ENCODE data around the gene POC5.

The POC5 gene

GRCh38 chr5:75717082-75717922 lies at the start of gene POC5:
Gene POC5 (minus strand): TSS chr5:75717437. CDS start chr5:75712937, 4,500 bp downstream.
- peak; percentile 97 for DNase-seq (ENCODE audit: extremely low spot score)
- ChIA-PET CTCF (interaction anchor here (0.6 kb wide), 1 partner anchor 278 kb away, joined by 8 read pairs; no protein-coding TSS in a partner anchor), POLR2A (interaction anchor here (0.6 to 1.3 kb wide), 9 partner anchors 10 to 748 kb away, joined by 3 to 10 read pairs (median 3); no protein-coding TSS in a partner anchor)
- no peak for TF ChIP-seq HDGF (IDR thresholded peaks at IDR 0.05; ENCODE audit: borderline replicate concordance)
- no peak; the same call in 1 of the 2 replicates for TF ChIP-seq FOXK2 (IDR thresholded peaks at IDR 0.05)
- TF ChIP-seq BHLHE40 (IDR thresholded peaks at IDR 0.05; ENCODE audit: borderline replicate concordance), result no peak
- no peak for TF ChIP-seq SUZ12 (IDR thresholded peaks at IDR 0.05)
- no peak; the same call in none of the 2 replicates for TF ChIP-seq ELF4 (IDR thresholded peaks at IDR 0.05)
- no peak for TF ChIP-seq FOXA1 (IDR thresholded peaks at IDR 0.05)
- TF ChIP-seq LEF1 (IDR thresholded peaks at IDR 0.05; ENCODE audit: borderline replicate concordance), result no peak
- TF ChIP-seq CTBP1 (IDR thresholded peaks at IDR 0.05; ENCODE audit: borderline replicate concordance), result peak; percentile 11; the same call in 1 of the 2 replicates
- TF ChIP-seq L3MBTL2 (conservative IDR thresholded peaks at IDR 0.05), result peak; percentile 64; the same call in 1 of the 2 replicates
- no peak for TF ChIP-seq ARNT (IDR thresholded peaks at IDR 0.05)
- peak; percentile 54; the same call in 1 of the 2 replicates for TF ChIP-seq FOXM1 (IDR thresholded peaks at IDR 0.05; ENCODE audit: borderline replicate concordance)
- TF ChIP-seq TARDBP (IDR thresholded peaks at IDR 0.05), result no peak
- no peak for TF ChIP-seq NFRKB (IDR thresholded peaks at IDR 0.05)
- TF ChIP-seq ZNF384 (IDR thresholded peaks at IDR 0.05), result no peak
- peak; percentile 82 for TF ChIP-seq PKNOX1 (IDR thresholded peaks at IDR 0.05)
- no peak for TF ChIP-seq SP1 (IDR thresholded peaks at IDR 0.05)

- DNase-seq (ENCODE audit: extremely low spot score), result no peak
- ChIA-PET CTCF (no interaction called here), POLR2A (no interaction called here)
- TF ChIP-seq SUZ12 (IDR thresholded peaks at IDR 0.05) (no peak), BHLHE40 (IDR thresholded peaks at IDR 0.05; ENCODE audit: borderline replicate concordance) (no peak), ELF4 (IDR thresholded peaks at IDR 0.05) (no peak), ARNT (IDR thresholded peaks at IDR 0.05) (no peak), CTBP1 (IDR thresholded peaks at IDR 0.05; ENCODE audit: borderline replicate concordance) (no peak), HDGF (IDR thresholded peaks at IDR 0.05; ENCODE audit: borderline replicate concordance) (no peak), FOXK2 (IDR thresholded peaks at IDR 0.05) (no peak), L3MBTL2 (conservative IDR thresholded peaks at IDR 0.05) (no peak), SP1 (IDR thresholded peaks at IDR 0.05) (no peak)
Measured at GRCh38 chr5:75758116-75758515, 40.9 kb upstream of the POC5 start.

DNA sequence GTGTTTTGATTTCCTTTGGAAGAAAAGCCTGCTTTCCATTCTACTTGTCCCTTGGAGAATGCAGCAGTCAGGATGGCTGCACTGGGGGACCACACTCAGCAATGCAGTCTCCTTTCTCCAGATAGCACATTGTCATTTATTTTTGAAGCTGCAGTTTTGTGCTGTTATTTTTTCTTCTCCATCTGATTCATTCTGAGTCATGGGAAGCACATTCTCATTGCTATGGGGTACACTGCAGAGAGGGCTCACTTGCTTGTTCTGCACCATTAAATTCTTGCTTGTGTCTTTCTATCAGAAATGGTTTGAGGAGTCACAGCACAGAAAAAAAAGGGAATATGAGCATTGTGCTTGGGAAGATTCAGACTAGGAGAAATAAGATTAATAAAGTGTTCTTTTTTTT lies 39.7 kb upstream of the POC5 start:
- TF ChIP-seq ARNT (IDR thresholded peaks at IDR 0.05) (no peak), SP1 (IDR thresholded peaks at IDR 0.05) (no peak), PKNOX1 (IDR thresholded peaks at IDR 0.05) (no peak), FOXK2 (IDR thresholded peaks at IDR 0.05) (no peak), TARDBP (IDR thresholded peaks at IDR 0.05) (no peak), CTBP1 (IDR thresholded peaks at IDR 0.05; ENCODE audit: borderline replicate concordance) (no peak), L3MBTL2 (conservative IDR thresholded peaks at IDR 0.05) (no peak), NFRKB (IDR thresholded peaks at IDR 0.05) (no peak), SUZ12 (IDR thresholded peaks at IDR 0.05) (no peak), FOXA1 (IDR thresholded peaks at IDR 0.05) (no peak), HDGF (IDR thresholded peaks at IDR 0.05; ENCODE audit: borderline replicate concordance) (no peak)
- ChIA-PET POLR2A (no interaction called here), CTCF (interaction anchor here (0.7 kb wide), 1 partner anchor 418 kb away, joined by 3 read pairs; no protein-coding TSS in a partner anchor)
- no peak for DNase-seq (ENCODE audit: extremely low spot score)

DNA sequence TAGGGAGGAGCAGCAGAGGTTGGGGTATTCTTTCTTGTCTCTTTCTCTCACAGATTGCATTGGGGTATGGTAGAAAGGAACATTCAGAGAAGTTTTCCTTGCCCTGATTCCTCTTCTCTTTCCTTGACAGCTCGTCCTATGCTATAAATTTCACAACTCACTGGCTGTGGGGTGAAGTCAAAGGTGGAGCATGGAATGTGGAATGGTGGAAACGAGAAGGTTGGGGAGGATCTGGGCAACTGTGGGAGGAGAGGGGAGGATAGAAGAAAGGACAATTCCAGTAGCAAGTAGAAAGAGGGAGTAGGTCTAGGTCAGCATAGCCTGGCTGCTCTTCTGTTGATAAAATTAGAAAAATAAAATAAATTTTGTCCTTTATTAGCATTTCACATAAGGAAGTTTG lies 39.0 kb upstream of the POC5 start:
- DNase-seq (ENCODE audit: extremely low spot score), result no peak
- TF ChIP-seq SP1 (IDR thresholded peaks at IDR 0.05) (no peak), NFRKB (IDR thresholded peaks at IDR 0.05) (no peak), HDGF (IDR thresholded peaks at IDR 0.05; ENCODE audit: borderline replicate concordance) (no peak), SUZ12 (IDR thresholded peaks at IDR 0.05) (no peak), BHLHE40 (IDR thresholded peaks at IDR 0.05; ENCODE audit: borderline replicate concordance) (no peak), FOXK2 (IDR thresholded peaks at IDR 0.05) (no peak), TARDBP (IDR thresholded peaks at IDR 0.05) (no peak), PKNOX1 (IDR thresholded peaks at IDR 0.05) (no peak), CTBP1 (IDR thresholded peaks at IDR 0.05; ENCODE audit: borderline replicate concordance) (no peak), FOXA1 (IDR thresholded peaks at IDR 0.05) (no peak), ARNT (IDR thresholded peaks at IDR 0.05) (no peak), FOXM1 (IDR thresholded peaks at IDR 0.05; ENCODE audit: borderline replicate concordance) (no peak), ZNF384 (IDR thresholded peaks at IDR 0.05) (no peak), ELF4 (IDR thresholded peaks at IDR 0.05) (no peak), L3MBTL2 (conservative IDR thresholded peaks at IDR 0.05) (no peak), LEF1 (IDR thresholded peaks at IDR 0.05; ENCODE audit: borderline replicate concordance) (no peak)
- CTCF ChIA-PET, result no interaction called here
- POLR2A ChIA-PET, result no interaction called here

- no peak for TF ChIP-seq SP1 (IDR thresholded peaks at IDR 0.05)
- no peak for TF ChIP-seq ZNF384 (IDR thresholded peaks at IDR 0.05)
- TF ChIP-seq ELF4 (IDR thresholded peaks at IDR 0.05), result no peak
- TF ChIP-seq ARNT (IDR thresholded peaks at IDR 0.05), result no peak
- no peak for TF ChIP-seq HDGF (IDR thresholded peaks at IDR 0.05; ENCODE audit: borderline replicate concordance)
- no peak for TF ChIP-seq LEF1 (IDR thresholded peaks at IDR 0.05; ENCODE audit: borderline replicate concordance)
- no peak for TF ChIP-seq FOXM1 (IDR thresholded peaks at IDR 0.05; ENCODE audit: borderline replicate concordance)
- TF ChIP-seq CTBP1 (IDR thresholded peaks at IDR 0.05; ENCODE audit: borderline replicate concordance), result no peak
- POLR2A ChIA-PET, result no interaction called here
- CTCF ChIA-PET, result no interaction called here
- DNase-seq (ENCODE audit: extremely low spot score), result no peak
Measured at GRCh38 chr5:75753182-75753581, 35.9 kb upstream of the POC5 start.

Data from HEK293T (cell line).